Bronchial smooth muscle cell (primary cell): ENCODE measurements around the gene TOR1AIP1. TPM values are rescaled to one million over a fixed set of nuclear protein-coding genes. Genes with fewer than 3 reads are reported as not detected.

Source experiments
- total RNA-seq: library from RNA; depleted of rRNA; stranded (reverse); fragments of >200 nt; gene quantifications from 2 replicates; pipeline ENCODE4 v1.2.1, GENCODE V29; 2014

The TOR1AIP1 gene
- 35.8 and 36.2 TPM in 2 replicates for total RNA-seq

DNA sequence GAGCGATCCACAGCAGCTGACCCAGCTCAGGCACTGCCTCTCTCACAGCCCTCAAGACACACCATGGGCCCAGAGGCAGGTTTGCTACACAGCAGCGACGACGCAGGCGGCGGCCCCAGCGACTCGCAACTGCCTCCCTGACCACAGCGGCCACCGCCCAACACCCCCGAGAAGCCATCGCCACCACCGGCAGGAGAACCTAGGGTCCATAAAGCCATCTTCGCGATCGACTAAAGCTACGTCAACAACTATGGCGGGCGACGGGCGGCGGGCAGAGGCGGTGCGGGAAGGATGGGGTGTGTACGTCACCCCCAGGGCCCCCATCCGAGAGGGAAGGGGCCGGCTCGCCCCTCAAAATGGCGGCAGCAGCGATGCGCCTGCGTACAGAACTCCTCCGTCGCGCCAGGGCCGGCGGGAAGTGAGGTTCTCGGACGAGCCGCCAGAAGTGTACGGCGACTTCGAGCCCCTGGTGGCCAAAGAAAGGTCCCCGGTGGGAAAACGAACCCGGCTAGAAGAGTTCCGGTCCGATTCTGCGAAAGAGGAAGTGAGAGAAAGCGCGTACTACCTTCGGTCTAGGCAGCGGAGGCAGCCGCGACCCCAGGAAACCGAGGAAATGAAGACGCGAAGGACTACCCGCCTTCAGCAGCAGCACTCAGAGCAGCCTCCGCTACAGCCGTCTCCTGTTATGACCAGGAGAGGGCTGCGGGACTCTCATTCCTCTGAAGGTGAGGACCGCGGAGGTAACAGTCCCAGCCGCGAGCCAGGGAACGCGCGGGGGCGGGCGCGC, at the start of gene TOR1AIP1:
Gene TOR1AIP1 (plus strand): TSS at position 33 of the 787 bp plus-strand sequence. CDS start 218 bp downstream, at position 251.

GRCh38 chr1:179877586-179878265, 4.4 kb upstream of the TOR1AIP1 start, which contains the start of gene TOR1AIP2:
Gene TOR1AIP2 (minus strand): TSS chr1:179877803. CDS start chr1:179852665, 25,138 bp downstream.

GRCh38 chr1:179954493-179955286, 72.6 kb downstream of the TOR1AIP1 start, which contains the start of gene CEP350:
Gene CEP350 (plus strand): TSS chr1:179954810. CDS start chr1:179986182, 31,372 bp downstream.

Other genes starting within 250 kb of the TOR1AIP1 start
- not detected in 2 replicates for gene FAM163A, start 139.0 kb upstream of the TOR1AIP1 start, total RNA-seq
- 40.7 and 50.9 TPM in 2 replicates for gene TOR1AIP2, start 4.5 kb upstream of the TOR1AIP1 start, total RNA-seq
- 42.8 and 44.4 TPM in 2 replicates for gene CEP350, start 72.5 kb downstream of the TOR1AIP1 start, total RNA-seq